Loucy (cell line): Measurements from ENCODE around the gene ATG4B.

Experiments used
- CTCF ChIP-seq: fragments of 200-600 bp; sonication (generic); conservative IDR thresholded peaks from 2 replicates; pipeline ENCODE4 v1.5.1; 2014; ENCODE audit warnings: mild to moderate bottlenecking, antibody characterized with exemption, low read length
- EZH2phosphoT487 ChIP-seq: fragments of 200-600 bp; IDR thresholded peaks from 2 replicates; pipeline ENCODE4 v1.6.1; 2018; ENCODE audit warnings: antibody characterized with exemption, mild to moderate bottlenecking, moderate library complexity, borderline replicate concordance

DNA sequence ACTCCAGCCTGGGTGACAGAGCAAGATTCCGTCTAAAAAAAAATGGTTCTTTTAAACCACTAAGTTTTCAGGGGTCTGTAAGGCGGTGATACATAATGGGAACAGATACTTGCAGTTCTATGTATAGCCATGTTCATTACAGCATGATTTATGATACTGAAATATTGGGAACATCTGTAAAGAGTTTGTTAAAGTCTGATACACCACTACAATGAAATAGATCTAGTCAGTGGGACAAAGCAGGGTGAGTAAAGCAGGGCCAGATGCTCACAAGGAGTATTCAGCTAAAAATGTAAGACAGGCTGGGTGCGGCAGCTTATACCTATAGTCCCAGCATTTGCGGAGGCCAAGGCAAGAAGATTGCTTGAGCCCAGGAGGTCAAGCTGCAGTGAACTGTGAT lies 58.2 kb downstream of the ATG4B start:
- TF ChIP-seq CTCF (no peak), EZH2phosphoT487 (no peak)
